NCI-H2227 treated with DMSO at 0.1 percent for 48 hours (cell line): ENCODE results near the gene SLC2A10.

ENCODE experiments used
- DNase-seq: peaks from one replicate; lab custom pipeline; 2025; lab: John Stamatoyannopoulos, UW

SLC2A10 gene

DNA sequence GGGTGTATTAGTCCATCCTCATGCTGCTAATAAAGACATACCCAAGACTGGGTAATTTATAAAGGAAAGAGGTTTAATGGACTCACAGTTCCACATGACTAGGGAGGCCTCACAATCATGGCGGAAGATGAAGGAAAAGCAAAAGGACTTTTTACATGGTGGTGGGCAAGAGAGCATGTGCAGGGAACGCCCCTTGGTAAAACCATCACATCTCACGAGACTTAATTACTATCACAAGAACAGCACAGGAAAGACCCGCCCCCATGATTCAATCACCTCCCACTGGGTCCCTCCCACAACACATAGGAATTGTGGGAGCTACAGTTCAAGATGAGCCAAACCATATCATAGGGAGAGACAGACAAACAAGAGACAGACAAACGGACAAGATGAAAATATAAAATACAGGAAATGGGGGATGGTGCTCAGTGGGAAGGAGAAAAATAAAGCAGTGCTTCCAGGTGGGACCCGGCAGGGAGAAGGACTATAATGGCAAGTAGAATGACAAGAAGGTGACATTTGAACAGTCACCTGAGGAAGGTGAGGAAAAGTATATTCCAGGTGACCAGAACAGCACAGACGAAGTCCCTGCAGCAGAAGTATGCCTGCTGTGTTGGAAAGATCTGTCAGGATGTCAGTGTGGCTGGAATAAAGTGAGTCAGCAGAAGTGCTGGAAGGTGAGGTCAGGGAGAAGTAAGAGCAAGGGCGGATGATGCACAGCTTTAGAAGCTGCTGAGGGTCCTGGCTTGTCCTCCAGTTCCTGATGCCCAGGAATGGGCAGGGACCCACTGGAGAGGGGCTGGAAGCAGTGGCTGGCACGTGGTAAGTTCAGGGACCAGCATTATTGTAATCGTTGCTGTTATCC is 61.1 kb downstream of the SLC2A10 start:
- no peak for DNase-seq

DNA sequence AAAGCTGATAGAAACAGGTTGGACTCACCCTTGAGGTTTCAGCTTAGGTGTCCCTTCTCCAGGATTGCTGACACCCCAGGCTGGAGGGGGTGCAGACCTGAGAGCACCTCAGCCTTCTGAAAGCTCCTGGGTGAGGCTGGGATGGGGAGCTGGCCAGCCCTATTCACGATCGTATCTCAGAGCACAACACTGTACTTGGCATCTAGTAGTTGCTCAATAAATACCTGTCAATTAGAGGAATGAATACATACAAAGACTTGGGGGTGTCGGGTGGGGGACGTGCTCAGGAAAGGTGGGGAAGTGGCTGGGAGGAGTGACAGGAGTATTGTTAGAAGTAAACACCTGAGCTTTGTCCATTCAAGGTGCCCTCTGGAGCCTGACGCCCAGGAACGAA is 61.7 kb downstream of the SLC2A10 start:
- no peak for DNase-seq

DNA sequence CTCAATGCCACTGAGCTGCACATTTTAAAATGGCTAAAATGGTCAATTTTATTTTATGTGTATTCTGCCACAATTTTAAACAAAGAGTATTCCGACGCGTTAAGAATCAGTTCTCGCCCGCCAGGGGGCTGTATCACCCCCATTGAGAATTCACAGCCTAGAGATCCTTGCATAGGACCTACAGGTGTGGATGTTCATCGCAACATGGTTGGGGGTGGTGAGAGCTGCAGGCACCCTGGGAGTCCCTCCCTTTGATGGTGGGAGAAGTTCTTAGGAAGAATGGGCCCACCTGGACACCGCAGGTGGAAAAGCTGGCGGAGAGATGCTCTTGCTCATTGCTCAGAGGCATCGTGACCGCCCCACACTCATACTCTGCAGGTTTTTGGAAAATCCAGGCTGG is 63.5 kb downstream of the SLC2A10 start:
- no peak for DNase-seq

DNA sequence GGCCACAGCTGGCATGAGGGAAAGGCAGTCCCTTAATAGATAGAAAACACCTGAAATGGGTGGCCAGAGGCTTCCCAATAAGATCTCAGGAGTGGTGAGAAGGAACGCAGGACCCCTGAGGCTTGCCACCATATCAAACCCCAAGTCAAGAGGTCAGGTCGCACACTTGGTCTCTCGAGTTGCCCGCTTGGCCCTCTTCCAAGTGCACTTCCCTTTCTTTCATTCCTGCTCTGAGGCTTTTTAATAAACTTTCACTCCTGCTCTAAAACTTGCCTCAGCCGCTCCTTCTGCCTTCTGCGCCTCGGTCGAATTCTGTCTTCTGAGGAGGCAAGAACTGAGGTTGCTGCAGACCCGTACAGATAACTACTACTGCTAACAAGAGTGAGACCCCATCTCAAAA is 64.2 kb downstream of the SLC2A10 start:
- no peak for DNase-seq

DNA sequence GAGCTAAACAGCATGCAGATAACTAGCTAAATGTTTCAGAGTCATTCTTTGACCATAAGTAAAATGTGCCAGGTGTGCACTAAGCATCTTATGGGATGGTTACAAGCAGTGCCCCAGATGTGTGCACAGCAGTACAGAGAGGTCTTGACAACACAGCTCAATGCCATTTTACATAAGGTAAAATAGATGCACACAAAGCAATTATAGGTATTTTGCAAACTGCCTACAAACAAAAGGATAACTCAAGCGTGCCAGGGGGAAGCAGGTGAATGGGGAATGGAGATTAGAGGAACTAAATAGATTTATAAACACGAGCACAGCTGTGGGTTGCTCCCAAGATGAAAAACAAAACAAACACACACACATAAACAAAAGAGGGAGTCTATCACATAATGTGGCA is 64.8 kb downstream of the SLC2A10 start:
- DNase-seq, result no peak

DNA sequence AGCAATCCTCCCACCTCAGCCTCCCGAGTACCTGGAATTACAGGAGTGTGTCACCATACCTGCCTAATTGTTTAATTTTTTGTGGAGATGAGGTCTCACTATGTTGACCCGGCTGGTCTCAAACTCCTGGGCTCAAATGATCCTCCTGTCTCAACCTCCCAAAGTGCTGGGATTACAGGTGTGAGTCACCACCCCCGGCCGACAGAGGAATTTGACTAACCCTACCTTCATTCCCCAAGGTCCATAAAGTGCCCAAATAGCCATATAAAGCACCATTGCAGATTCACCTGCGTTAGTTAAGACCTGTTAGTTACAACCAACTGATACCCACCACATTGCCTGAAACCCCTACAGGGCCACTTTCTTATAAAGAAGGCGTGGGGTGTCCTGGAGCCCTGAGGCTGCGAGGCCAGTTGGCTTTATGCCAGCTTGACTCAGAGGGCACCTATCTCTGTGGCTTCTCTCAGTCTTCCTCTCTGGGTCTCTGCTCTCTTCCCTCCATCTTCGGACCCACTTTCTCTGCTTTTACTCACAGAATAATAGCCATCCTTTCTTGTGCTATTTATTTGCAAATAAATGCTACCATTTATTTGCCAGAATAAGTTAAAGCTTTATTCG is 65.6 kb downstream of the SLC2A10 start:
- no peak for DNase-seq

DNA sequence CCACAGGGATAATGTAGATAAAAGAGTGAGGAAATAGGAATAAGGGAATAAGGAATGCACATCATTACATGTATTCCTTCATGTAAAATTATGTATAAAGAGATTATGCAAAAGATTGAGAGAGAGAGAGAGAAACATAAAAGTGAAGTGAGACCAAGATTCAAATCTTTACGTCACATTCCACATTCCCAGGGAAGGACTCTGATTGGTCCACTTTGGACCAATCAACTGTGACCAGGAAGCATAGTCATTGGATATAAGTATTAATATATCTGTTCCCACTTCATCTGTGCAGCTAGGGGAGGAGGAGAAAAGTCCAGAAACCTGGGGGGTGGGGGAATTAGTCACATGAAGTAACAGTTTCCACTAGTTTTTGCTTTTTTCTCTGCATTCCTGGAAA is 66.4 kb downstream of the SLC2A10 start:
- no peak for DNase-seq

DNA sequence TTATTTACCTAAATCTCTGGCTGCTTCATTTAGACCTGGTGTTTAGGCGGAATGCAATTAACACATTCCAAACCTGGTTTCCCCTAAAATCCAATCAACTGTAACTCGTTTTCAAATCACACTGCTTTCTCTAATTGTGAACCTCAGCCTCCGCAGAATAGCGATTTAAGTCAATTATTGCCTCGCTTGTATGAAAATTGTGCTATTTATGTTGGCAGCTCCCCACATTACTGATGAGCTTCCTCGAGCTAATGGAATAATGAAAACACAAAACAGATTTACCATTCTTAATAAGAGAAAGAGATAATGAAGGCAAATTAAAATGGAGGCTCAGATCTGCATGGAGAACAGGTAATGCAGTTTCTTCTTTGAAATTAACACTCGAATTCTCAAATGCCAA is 67.9 kb downstream of the SLC2A10 start:
- no peak for DNase-seq

DNA sequence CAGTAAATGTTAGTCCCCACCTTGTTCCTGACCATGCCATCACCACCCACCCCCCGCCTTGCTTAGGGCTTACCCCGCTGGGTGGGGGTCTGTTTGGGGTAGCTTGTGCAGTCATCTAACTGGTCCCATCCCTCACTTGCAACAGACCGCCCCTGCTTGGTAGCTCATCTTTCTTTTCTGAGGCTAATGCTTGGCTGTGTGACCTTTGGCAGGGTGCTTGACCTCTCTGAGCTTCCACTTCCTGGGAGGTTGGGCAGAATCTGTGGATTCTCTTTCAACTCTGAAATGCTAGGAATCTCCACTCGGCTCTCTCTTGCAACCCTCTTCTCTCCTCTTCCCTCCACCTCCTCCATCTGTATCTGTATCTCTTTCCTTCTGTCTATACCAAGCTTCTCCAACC is 70.4 kb downstream of the SLC2A10 start:
- DNase-seq, result no peak

DNA sequence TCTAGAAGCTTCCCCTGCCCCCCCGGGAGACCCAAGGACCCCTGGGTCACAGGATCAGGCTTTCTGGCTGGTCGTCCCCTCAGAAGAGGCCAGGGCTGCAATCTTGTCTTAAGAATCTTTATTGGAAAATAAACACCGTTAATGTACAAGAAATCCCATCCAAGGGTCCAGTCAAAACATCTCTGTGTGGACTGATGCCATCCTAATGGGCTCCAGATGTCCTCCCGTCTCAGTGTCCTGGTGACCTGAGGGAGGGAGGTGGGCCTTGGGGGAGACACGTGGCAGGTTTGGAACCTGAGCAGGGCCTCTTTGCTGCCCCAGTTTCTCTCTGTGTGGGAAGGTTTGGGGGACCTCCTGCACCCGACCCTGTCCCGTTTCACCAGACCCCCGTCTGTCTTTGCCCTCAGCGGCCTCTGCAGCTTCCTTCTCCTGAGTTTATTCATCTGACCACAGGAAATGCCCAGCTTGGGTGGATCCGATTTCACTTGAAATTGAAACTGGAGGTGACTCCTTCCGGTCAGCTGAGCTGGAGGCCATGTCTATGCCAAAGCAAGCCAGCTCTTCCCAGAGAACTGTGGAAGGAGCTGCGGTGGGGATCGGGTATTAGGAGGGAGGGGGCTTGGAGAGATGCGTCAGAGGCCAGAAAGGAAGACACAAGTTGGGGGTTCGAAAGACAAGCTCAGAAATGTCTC is 75.1 kb downstream of the SLC2A10 start:
- no peak for DNase-seq
